ENCODE results near the gene ATP6V1B1.
A peak's percentile ranks its signal among the peaks of the same experiment; 100 is the strongest.

The ATP6V1B1 gene

DNA sequence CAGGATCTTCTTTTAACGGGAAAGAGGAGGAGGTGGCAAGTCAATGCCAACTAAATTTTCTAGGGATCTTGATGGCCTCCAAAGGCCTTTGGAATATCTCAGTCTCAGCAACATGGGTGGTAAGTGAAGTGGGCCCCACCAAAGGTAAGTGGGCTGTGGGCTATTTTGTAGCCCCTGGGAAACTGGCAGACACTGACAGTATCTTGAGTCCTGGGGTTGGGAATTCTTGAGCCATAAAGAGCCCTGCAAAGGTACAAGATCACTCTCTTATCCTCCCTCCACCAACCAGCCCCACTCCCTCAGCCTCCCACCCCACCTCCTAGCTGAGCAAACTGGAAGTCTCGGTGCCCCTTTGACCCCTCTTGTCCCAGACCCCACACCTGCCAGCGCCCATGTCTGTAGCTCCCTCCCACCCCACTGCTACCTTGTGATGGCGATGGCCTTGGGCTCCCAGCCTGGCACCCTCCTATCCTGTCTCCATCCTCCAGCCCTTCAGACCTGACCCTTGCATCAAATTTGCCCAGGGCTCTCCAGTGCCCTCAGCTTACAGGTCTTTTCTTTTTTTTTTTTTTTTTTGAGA lies 8.5 kb downstream of the ATP6V1B1 start:
- H3K4me3 ChIP-seq (ENCODE audit: low read depth, low read length) = no peak overlapping the region
- DNase-seq (ENCODE audit: low read depth) = no peak
- in situ Hi-C loops (cut with HindIII; ENCODE audit: low sequenced_read_pairs) = no loop called here
- TF ChIP-seq CTCF (IDR thresholded peaks at IDR 0.05; ENCODE audit: low read depth, low read length, missing control alignments) = no peak

- peak; percentile 82 for TF ChIP-seq CTCF (IDR thresholded peaks at IDR 0.05; ENCODE audit: low read depth, low read length, missing control alignments)
- no peak overlapping the region for H3K4me3 ChIP-seq (ENCODE audit: low read depth, low read length)
- in situ Hi-C loops (cut with HindIII; ENCODE audit: low sequenced_read_pairs) = no loop called here
- peak; percentile 44 for DNase-seq (ENCODE audit: low read depth)
These were observed 11.2 kb downstream of the ATP6V1B1 start for GRCh38 chr2:70946832-70947442.

- no peak for TF ChIP-seq CTCF (IDR thresholded peaks at IDR 0.05; ENCODE audit: low read depth, low read length, missing control alignments)
- H3K4me3 ChIP-seq (ENCODE audit: low read depth, low read length) = no peak overlapping the region
- in situ Hi-C loops (cut with HindIII; ENCODE audit: low sequenced_read_pairs) = no loop called here
- DNase-seq (ENCODE audit: low read depth) = no peak
These were observed 12.0 kb downstream of the ATP6V1B1 start for GRCh38 chr2:70947556-70948184.

DNA sequence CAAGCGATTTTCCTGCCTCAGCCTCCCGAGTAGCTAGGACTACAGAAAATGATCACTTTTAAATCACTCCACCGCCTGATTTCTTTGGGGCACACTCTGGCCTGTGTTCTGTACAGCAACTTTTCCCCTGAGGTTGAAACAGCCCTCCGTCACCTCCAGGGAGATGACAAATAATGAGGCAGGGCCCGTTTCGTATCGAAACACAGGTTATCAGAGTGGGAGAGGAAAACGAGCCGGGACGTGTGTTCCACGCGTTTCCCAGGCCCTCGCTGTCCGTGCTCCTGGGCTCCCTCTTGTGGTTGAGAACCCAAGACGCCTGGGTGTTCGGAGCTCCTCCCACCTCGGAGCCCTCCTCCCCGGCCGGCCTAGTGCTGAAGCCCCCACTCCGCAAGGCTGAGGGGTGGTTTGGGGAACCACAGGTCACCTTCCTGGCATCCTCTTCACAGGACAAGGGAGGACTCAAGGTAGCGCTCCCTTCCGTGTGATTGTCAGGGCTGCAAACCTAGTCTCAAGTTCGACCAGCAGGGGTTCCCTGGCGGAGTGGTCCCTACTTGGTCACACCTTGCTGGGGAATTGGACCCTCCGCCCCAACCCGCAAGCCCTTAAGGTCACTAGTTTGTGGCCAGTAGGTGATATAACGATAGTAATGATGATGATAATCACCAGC lies 12.8 kb downstream of the ATP6V1B1 start:
- TF ChIP-seq CTCF (IDR thresholded peaks at IDR 0.05; ENCODE audit: low read depth, low read length, missing control alignments) = peak; percentile 95
- peak; percentile 38 for DNase-seq (ENCODE audit: low read depth)
- peak overlapping the region; percentile 10 for H3K4me3 ChIP-seq (ENCODE audit: low read depth, low read length)
- in situ Hi-C loops (cut with HindIII; ENCODE audit: low sequenced_read_pairs) = no loop called here

DNA sequence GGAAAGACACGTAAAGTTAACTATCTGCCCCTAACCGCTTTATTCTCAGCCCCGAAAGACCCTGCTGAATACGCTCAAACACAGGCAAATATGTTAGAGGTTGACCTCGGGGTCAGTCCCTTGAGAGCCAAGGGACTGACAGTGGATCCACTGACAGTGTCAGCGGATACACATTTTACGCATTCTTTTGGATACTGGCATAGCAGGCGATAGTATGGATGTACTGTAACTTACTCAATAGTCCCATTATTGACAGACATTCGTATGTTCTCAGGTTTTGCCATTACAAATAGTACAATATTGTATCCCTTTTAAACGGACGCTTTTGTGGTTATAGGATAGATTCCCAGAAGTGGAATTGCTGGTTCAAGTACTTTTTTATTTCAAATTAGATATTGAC lies 13.4 kb downstream of the ATP6V1B1 start:
- in situ Hi-C loops (cut with HindIII; ENCODE audit: low sequenced_read_pairs) = no loop called here
- no peak for DNase-seq (ENCODE audit: low read depth)
- no peak for TF ChIP-seq CTCF (IDR thresholded peaks at IDR 0.05; ENCODE audit: low read depth, low read length, missing control alignments)
- no peak overlapping the region for H3K4me3 ChIP-seq (ENCODE audit: low read depth, low read length)

DNA sequence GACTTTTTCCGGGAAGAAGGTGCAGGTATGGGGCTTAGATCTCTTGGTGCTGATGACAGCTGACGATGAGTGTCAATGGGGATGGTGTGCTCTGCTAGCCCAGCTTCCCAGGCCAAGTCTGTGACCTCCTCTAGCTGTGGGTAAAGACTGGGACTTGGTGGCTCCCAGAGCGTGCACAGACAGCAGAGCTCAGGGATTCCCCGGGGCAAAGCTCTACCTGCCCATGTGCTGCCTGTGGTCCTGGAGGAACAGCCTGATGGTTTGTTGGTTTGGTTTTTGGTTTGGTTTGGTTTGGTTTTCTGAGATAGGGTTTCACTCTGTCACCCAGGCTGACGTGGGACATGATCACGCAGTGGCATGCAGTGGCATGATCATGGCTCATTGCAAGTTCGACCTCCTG lies 19.2 kb downstream of the ATP6V1B1 start:
- no peak for DNase-seq (ENCODE audit: low read depth)
- TF ChIP-seq CTCF (IDR thresholded peaks at IDR 0.05; ENCODE audit: low read depth, low read length, missing control alignments) = no peak
- in situ Hi-C loops (cut with HindIII; ENCODE audit: low sequenced_read_pairs) = no loop called here
- no peak overlapping the region for H3K4me3 ChIP-seq (ENCODE audit: low read depth, low read length)
